Measurements from ENCODE around the gene RBCK1.
A peak's percentile ranks its signal among the peaks of the same experiment; 100 is the strongest.

Gene RBCK1

DNA sequence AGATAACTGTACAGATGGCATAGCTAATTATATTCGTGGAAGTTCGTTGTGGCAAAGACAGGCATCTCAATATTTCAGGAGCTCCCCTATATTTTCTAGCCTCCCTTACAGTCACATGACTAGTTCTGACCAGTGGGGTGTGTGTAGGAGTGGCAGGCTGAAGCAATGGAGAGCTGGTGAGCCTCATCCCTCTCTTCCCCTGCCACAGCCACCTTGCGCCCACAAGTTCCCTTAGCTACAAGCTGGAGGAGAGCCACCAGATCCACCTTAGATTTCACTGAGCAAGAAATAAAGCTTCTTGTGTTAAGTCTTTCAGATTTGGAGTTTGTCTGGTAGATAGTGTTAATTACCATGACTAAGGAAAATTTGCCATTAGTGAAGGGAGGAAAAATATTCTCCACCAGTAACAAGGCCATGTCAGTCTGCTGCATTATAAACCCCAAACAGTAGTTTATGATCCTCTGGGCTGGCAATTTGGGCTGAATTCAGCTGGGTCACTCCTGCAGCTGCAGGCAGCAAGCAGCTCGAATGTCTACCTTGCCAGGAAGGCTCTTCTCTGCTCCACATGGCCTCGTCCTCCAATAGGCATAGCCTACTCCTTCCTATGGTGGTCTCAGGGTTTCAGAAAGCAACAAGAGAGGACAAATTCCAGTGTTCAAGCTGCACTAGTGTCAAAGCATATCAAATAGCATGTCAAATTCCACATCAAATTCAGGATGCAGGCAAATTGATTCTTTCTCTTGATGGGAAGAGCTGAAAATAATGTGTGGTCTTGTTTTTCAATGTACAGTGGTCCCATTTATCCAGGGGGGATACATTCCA, 7.4 kb upstream of the RBCK1 start:
- no peak for DNase-seq

DNA sequence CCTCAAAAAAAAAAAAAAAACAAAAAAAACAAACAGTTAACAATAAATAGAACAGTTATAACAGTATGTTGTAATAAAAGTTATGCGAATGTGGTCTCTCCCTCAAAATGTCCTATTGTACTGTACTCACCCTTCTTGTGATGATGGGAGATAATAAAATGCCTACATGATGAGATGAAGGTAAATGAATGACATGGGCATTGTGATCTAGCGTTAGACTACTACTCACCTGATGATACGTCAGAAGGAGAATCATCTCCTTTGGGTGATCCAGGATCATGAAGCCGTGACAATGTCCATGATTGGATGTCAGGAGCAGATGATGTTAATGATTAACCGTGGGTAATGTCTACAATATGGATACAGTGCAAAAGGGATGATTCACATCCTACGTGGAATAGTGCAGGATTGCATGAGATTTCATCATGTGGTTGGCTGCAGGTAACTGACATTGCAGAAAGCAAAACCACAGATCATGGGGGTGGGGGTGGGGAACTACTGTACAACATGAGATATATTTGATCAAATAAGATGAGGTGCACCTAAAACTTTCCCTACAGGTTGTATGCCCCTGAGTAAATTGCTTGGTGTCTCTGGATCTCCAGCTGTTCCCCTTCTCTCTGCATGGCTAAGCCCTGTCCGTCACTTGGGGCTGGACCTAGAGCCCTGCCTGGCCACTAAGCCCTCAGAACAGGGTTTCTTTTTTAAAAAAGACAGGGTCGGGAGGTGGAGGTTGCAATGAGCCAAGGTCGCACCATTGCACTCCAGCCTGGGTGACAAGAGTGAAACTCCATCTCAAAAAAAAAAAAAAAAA, 6.2 kb upstream of the RBCK1 start:
- DNase-seq, result no peak

DNA sequence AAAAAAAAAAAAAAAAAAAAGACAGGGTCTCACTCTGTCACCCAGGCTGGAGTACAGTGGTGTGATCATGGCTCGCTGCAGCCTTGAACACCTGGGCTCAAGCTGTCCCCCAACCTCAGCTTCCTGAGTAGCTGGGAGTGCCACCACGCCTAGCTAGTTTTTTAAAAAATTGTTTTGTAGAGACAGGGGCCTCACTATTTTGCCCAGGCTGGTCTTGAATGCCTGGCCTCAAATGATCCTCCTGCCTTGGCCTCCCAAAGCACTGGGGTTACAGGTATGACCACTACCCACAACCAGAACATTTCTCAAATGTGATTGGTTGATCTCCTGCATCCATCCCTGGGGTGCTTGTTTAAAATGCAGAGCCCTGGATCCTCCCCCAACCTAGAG, 5.6 kb upstream of the RBCK1 start:
- DNase-seq, result no peak

DNA sequence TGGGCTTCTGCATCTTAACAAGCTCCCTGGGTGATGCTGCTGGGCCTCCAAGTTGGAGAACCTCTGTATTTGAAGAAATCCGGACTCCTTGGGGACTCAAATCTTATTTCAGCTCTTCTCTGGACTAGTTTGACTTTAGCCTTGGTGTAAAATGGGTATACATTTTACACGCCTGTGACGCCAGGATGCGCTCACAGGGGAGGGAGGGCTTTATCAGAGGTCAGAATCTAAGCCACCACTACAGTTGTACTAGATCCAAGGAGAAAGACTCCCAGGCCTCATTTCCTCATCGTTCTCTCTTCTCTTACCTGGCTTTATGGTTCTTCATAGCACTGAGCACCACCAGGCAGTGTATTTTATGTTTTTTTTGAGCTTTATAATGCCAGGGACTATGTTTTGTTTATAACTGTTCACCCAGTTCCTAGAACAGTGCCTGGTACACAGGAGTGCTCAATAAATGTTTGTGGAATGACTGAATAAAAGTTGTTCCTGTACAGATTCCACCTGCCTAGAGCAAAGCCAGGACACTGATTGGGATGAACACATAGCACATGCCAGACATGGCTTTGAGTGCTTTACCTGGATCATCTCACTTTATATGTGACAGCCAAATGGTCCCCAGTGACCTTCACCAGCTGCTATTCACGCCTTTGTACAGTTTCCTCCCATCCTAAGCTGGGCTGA, 5.1 kb upstream of the RBCK1 start:
- DNase-seq, result no peak

DNA sequence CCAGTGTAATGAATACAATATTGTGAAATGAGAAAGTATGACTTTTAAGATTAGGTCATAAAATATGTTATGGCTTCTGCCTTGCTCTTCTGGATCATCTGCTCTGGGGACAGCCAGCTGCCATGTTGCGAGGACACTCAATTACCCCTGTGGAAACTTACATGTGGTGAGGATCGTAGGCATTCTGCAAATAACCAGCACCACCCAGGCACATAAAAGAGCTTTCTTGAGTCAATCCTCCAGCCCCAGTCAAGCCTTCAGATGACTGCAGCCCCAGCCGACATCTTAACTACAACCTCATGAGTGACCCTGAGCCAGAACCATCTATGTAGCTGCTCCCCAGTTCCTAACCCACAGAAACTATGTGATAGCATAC, 4.5 kb upstream of the RBCK1 start:
- DNase-seq, result no peak

DNA sequence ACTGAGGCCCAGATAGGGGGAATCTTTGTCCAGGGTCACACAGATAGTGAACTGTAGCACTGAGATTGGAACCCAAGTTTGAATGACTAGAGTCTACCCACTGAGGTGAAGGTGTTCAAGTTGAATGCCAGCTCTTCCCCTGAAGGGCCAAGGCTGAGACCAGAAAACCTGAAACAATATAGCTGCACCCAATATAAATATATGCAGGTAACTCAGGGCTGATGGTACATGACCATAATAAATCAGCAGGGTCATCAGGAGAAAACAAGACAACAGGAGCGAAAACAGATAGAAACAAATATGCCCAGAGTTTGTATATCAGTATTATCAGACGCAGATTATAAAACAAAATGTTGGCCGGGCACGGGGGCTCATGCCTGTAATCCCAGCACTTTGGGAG, 4.0 kb upstream of the RBCK1 start:
- no peak for DNase-seq

DNA sequence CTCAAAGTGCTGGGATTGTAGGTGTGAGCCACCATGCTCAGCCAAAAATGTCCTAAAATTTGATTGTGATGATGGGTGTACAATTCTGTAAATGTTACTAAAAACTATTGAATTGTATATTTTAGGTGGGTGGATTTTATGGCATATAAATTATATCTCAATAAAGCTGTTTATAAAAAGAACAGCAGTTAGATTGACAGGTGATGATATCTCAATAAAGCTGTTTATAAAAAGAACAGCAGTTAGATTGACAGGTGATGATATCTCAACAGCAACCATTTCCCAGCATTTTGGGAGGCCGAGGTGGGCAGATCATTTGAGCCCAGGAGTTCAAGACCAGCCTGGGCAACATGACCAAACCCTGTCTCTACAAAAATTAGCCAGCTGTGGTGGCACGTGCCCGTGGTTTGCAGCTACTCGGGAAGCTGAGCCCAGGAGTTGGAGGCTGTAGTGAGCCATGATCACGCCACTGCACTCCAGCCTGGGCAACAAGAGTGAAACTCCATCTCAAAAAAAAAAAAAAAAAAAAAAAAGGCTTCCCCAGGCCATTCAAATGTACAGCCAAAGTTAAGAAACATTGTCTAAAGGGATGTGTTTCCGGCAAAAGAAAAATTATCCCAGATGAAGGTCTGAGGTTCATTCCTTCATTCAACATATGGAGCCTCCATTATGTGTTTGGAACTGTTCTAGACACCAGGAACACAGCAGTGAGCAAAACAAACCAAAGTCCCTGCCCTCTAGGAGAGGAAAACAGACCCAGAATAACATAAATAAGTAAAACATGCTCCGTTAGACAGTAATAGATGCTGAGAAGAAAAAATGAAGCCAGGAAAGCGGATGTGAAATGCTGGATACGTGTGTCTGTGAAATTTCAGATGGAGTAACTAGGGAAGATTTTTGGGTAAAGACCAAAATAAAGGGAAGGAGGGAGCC, 1.6 kb upstream of the RBCK1 start:
- no peak for DNase-seq

DNA sequence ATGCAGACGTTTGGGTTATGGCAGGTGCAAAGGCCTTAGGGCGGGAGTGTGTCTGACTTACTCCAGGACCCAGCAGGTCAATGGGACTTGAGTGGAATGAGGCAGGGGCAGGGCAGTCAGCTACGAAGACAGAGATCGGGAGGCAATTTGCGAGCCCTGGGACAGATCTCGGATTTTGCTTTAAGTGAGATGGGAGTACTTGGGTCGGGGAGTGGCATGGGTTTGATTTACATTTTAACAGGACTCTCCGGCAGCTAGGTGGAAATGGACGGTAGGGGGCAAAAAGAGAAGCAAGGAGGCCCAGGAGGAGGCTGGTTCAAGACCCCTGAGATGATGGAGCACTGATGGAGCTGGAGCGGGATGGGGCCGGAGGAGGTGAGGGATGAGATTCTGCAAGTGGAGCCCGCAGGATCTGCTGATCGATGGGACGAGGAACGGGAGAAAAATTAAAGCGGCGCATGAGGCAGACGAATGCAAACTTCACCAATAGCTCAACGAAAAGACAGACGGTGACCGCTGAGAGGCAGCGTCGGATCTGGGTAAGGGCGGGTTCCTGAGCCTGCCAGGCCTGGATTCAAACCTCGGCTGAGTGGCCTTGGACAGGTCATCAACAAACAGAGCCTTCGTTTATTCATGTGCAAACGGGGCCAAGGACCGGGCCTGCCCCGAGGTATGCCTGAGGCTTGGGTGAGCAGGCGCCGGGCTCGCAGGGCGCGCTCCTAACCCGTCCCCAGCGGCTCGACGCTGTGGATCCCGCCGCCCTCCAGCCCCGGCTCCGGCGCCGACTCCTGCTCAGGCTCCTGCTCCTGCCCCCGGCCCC, 756 bp upstream of the RBCK1 start:
- peak; percentile 89 for DNase-seq

DNA sequence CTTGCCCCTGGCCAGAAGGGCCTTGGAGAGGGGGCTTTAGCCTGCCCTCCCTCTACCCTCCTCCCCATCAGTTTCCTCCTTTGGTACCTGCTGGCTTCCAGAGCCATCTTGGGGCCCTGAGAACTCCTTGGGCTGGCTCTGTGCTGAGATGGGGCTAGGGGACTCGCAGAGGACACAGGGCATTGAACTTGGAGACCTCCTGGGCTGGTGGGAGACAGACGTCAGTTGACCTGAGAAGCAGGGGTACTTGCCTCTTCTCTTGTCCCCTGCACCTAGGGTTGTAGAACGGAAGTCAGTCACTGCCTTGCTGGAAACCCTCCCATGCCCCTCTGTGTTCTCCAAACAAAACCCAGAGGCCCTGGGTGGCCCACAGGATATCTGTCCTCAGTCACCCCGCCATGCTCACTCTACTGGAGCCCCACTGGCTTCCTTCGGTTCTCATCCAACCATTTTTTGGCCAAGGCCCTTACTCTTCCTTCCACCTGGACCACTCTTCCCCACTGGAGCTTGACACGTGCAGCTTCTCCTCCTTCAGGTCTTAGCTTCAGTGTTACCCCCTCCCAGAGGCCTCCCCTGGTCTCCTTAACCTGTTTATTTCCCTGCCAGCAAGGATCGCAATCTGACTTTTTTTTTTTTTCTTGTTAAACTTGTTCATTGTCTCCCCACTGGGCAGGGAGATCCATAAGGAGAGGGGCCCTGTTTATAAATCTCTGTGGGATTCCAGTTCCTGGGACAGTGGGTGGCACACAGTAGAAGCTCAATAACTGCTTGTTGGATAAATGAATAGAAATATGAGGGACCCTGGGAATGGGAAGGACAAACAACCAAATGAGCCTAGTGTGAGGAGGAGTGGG, 971 bp downstream of the RBCK1 start:
- DNase-seq, result no peak

DNA sequence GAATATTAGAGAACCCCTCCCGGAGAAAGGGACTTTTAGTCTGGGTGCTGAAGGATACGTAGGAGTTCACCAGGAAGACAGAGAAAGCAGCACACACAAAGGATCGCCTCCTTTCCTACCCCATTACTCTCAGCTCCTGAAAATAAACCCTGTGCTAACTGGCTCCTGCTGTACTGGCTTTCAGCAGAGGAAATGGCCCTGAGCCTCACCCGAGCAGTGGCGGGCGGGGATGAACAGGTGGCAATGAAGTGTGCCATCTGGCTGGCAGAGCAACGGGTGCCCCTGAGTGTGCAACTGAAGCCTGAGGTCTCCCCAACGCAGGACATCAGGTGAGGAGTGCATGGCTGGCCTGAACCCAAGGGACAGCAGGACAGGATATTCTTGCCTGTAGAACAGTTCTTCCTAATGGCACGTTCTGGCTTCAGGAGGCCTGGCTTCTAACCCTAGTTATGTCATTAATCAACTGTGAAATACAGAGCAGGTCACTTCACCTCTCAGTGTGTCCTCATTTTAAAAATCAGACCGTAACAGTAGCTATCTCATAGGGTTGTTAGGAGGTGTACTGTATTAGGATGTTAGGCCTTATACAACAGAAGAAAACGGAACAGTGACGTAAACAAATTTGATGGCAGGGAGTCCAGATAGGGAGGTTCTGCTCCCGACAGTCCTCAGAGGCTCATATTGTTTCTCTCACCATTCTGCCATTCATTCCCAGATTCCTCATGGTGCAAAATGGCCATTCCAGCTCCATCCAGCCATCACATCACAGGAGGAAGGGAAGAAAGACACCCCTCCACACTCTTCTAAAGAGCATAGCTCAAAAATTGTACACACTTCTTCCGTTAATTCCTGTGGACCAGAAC, 1.8 kb downstream of the RBCK1 start:
- no peak for DNase-seq

DNA sequence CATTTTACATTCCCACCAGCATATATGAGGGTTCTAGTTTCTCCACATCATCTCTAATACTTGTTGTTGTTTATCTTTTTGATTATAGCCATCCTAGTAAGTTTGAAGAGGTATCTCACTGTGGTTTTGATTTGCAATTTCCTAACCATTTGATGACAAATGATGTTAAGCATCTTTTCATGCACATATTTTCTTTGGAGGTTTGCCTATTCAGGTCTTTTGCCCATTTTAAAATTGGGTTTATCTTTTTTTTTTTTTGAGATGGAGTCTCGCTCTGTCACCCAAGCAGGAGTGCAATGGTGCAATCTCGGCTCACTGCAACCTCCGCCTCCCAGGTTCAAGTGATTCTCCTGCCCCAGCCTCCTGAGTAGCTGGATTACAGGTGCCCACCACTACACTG, 4.0 kb downstream of the RBCK1 start:
- DNase-seq, result no peak

DNA sequence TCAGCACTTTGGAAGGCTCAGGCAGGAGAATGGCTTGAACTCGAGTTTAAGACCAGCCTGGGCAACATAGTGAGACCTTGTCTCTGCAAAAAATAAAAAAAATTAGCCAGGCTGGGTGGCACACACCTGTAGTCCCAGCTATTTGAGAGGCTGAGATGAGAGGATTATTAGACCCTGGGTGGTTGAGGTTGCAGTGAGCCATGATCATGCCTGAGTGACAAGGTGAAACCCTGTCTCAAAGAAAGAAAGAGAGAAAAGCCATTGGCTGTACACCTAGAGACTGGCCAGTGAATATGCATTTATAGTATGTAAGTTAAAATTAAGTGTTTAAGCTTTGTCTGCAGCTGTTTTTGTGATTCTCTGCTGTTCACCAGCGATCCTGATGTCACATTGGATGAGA, 6.1 kb downstream of the RBCK1 start:
- DNase-seq, result no peak

DNA sequence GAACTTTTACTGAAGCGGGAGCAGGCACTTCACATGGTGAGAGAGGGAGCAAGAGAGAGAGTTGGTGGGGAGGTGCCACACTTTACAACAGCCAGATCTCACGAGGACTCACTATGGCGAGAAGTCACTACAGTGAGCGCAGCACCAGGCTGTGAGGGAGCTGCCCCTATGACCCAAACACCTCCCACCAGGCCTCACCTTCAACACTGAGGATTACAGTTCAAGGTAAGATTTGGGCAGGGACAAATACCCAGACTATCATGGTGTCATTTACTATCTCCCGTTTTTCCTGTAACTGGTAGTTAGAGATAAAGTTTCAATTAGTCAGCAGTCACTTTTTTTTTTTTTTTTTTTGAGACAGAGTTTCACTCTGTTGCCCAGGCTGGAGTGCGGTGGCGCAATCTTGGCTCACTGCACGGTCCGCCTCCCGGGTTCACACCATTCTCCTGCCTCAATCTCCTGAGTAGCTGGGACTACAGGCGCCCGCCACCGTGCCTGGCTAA, 7.8 kb downstream of the RBCK1 start:
- DNase-seq, result no peak

DNA sequence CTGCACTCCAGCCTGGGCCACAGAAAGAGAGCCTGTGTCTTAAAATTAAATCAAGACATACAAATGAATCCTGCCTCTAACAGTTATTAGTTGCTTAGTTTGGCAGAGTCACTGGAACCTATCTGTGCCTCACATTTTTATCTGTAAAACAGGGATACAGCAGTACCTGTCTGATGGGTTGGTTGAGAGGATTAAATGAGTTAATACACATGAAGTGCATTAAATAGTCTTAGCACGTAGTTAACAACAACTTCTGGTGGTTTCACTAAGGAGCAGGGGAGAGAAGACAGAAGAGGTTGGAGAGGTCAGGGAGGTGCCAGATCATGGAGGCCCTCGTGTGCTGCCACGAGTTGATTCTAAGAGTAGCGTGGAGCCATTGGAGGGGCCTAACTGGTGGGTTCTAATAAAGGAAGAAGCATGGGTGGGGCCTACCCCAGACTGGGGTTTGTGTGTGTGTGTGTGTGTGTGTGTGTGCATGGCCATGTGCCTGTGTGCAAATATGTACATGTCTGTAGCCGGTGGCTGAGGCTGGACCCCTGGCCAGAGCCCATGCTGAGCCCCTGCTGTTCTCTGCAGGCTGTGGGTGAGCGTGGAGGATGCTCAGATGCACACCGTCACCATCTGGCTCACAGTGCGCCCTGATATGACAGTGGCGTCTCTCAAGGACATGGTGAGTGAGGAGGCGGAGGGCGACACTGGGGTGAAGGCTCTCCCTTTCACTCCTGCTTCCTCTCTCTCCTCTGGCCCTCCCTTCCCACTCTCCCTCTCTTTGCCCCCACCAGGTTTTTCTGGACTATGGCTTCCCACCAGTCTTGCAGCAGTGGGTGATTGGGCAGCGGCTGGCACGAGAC, 9.1 kb downstream of the RBCK1 start:
- peak; percentile 43 for DNase-seq

DNA sequence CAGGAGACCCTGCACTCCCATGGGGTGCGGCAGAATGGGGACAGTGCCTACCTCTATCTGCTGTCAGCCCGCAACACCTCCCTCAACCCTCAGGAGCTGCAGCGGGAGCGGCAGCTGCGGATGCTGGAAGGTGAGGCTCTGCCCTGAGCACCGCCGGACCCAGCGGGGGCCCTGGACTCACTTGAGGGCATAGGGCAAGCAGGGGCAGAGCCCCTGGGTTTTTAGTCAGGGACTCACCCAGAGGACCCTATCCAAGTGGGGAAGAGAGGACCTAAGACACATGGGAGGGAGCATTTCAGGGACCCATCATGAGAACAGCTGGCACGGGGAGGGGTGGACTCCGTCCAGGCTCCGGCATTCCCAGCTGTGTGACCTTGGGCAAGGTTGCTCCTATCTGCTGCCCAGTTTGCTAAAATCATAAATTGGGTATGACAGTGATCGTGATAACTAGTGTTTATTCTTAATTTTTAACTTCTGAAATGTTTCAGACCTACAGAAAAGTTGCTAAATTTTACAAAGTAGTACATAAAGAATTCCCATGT, 9.8 kb downstream of the RBCK1 start:
- no peak for DNase-seq

DNA sequence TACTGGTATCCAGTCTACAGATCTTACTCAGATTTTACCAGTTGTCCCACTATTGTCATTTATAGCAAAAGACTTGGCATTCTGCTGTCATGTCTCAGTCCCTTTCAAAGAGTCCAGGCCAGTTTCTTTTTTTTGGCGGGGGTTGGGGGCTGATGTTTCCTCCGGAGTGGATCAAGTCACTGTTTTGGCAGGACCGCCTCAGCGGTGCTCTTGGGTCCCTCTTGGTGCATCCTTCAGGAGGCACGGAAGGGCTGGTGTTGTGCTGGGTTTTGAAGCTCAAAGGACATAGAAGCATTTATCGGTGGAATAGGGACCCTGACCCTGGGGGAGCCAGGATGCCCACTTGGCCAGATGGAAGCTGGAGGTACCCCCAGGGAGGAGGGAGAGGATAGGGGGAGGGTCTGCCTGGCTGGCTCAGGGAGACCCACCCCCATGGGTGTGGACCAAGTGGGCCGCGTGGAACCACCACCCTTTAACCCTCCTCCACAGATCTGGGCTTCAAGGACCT, 10.8 kb downstream of the RBCK1 start:
- DNase-seq, result no peak

DNA sequence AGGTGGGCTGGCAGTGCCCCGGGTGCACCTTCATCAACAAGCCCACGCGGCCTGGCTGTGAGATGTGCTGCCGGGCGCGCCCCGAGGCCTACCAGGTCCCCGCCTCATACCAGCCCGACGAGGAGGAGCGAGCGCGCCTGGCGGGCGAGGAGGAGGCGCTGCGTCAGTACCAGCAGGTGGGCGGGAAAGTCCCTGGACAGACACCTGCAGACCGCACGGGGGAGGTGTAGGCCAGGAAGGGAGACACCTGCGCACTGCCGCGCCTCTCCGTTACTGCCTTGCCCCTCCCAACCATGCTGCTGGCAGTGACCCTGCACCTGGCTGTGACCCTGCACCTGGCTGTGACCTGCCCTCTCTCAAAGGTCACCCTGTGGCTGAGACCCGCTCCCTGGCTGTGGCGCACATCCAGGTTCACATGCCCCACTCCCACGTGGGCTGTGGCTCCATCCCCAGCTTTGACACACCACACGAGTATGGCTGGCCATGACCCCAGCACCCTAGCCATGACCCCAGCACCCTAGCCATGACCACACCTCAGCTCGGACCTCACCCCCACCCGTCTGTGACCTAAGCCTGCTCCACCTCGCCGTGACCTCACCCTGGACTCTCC, 11.6 kb downstream of the RBCK1 start:
- no peak for DNase-seq

All from NCI-H82 (cell line).